ENCODE measurements around the gene MBP.

DNA sequence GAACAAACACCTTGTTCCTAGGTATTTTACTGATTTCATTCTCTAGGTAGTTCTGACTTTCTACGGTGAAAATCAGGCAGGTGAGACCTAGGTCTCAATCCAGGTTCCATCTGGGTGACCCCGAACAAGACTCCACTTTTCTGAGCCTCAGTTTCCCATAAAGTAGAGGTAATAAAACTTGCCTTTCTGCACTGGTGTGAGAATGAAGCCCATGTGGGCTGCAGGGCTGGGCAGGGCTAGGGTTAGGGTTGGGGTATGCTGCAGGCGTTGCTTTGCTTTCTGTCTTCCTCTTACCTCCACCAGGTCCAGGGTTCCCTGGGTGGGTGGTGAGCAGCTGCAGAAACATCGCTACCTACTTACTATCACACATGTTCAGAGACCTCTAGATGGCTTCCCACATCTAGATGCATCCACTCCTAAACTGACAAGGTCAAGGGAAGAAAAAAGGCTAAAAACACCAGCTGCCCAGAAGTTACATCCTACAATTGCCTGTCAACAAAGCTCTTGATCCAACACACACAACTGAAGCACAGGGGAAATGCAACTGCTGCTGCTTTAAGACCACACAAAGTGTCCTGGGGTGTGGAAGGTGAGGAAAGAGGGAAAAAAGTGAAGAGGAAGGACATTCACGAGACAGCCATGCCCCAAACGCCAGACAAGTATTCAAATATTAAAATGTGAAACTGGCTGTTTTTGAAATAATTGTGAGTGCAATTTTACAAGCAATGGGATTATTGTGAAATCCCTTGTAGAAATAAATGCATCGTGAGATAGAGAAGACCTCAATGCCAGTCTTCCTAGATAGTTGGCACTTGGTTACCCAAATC lies 23.5 kb downstream of the MBP start:
- TF ChIP-seq, protein P1, sequence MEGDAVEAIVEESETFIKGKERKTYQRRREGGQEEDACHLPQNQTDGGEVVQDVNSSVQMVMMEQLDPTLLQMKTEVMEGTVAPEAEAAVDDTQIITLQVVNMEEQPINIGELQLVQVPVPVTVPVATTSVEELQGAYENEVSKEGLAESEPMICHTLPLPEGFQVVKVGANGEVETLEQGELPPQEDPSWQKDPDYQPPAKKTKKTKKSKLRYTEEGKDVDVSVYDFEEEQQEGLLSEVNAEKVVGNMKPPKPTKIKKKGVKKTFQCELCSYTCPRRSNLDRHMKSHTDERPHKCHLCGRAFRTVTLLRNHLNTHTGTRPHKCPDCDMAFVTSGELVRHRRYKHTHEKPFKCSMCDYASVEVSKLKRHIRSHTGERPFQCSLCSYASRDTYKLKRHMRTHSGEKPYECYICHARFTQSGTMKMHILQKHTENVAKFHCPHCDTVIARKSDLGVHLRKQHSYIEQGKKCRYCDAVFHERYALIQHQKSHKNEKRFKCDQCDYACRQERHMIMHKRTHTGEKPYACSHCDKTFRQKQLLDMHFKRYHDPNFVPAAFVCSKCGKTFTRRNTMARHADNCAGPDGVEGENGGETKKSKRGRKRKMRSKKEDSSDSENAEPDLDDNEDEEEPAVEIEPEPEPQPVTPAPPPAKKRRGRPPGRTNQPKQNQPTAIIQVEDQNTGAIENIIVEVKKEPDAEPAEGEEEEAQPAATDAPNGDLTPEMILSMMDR (IDR thresholded peaks at IDR 0.05; ENCODE audit: extremely low read depth in 1 of 2, insufficient read depth in 1 of 2, low read depth in 1 of 2, low read length in 2 of 2) = no peak
- TF ChIP-seq POLR2A (IDR thresholded peaks at IDR 0.05; ENCODE audit: low read depth, low read length) (no peak), FOS (IDR thresholded peaks at IDR 0.05; ENCODE audit: borderline replicate concordance, insufficient read depth, low read length) (no peak)

All from endothelial cell of umbilical vein (primary cell).